B cell (primary cell): ENCODE results near the gene MARS1. TPM values are rescaled to one million over a fixed set of nuclear protein-coding genes. Genes with fewer than 3 reads are reported as not detected.

ENCODE experiments used
- ATAC-seq: fragments of 200-7000 bp; cut with Tn5 transposase; one replicate; pipeline ENCODE4 v1.10.0; 2021; ENCODE audit warnings: low read depth, mild to moderate bottlenecking, moderate number of reproducible peaks, moderate library complexity
- CTCF ChIA-PET: fragments of 350-600 bp; sonication (Branson Sonifier 250); formaldehyde crosslinking; loops from one replicate; lab custom pipeline; 2021; ENCODE audit warnings: antibody characterized with exemption, inconsistent platforms; lab: Charles Lee
- POLR2A ChIA-PET: fragments of 350-600 bp; sonication (Branson Sonifier 250); formaldehyde crosslinking; loops from one replicate; lab custom pipeline; 2021; ENCODE audit warnings: antibody characterized with exemption; lab: Charles Lee
- DNase-seq: peaks from one replicate; pipeline ENCODE4 v3.0.0; 2013
- H2AFZ ChIP-seq: 2 replicates; pipeline ENCODE4 v1.6.1; 2012; ENCODE audit warnings: mild to moderate bottlenecking, low read depth, low read length; ENCODE audit not compliant: insufficient read depth, poor library complexity, severe bottlenecking
- H3K27ac ChIP-seq, 2 donors: 1 replicate in 1 of 2; 2 replicates in 1 of 2; pipeline ENCODE4 v1.5.1; 2012 to 2013; ENCODE audit warnings: low read length in 2 of 2, mild to moderate bottlenecking in 2 of 2, moderate library complexity in 1 of 2
- H3K27me3 ChIP-seq, 4 experiments: fragments of 200-600 bp in 1 of 4; sonication (generic) in 1 of 4; replicated peaks in 1 of 4; 1 replicate in 2 of 4; 2 replicates in 2 of 4; pipeline versions ENCODE4 v1.6.1 to v1.7.0; 2013 to 2016; ENCODE audit warnings: low read length in 3 of 4, mild to moderate bottlenecking in 2 of 4, mixed read lengths in 1 of 4, moderate library complexity in 1 of 4; ENCODE audit not compliant: insufficient read depth in 4 of 4, control insufficient read depth in 3 of 4; ENCODE audit errors: control extremely low read depth in 1 of 4
- H3K36me3 ChIP-seq, 2 experiments: replicated peaks in 1 of 2; 1 replicate in 1 of 2; 2 replicates in 1 of 2; pipeline versions ENCODE4 v1.6.1 to v1.7.1; 2013; ENCODE audit warnings: low read length in 1 of 2; ENCODE audit not compliant: insufficient read depth in 2 of 2, control insufficient read depth in 1 of 2; ENCODE audit errors: control extremely low read depth in 1 of 2, extremely low read depth in 1 of 2
- H3K4me1 ChIP-seq, 2 donors: fragments of 200-600 bp in 1 of 2; sonication (generic) in 1 of 2; 1 replicate in 1 of 2; 2 replicates in 1 of 2; pipeline versions ENCODE4 v1.5.1 to v1.6.1; 2013 to 2017; ENCODE audit warnings: low read length in 2 of 2; ENCODE audit not compliant: control insufficient read depth in 2 of 2, insufficient read depth in 2 of 2
- H3K4me2 ChIP-seq: replicated peaks from 2 replicates; pipeline ENCODE3; 2012; ENCODE audit warnings: mild to moderate bottlenecking, low read depth, low read length; ENCODE audit not compliant: poor library complexity, severe bottlenecking
- H3K4me3 ChIP-seq, 5 experiments: fragments of 200-600 bp in 1 of 5; sonication (generic) in 1 of 5; 1 replicate in 3 of 5; 2 replicates in 2 of 5; pipeline versions ENCODE4 v1.5.1 to v1.7.0; 2011 to 2016; ENCODE audit warnings: low read length in 4 of 5, mild to moderate bottlenecking in 4 of 5, low read depth in 2 of 5, control low read depth in 1 of 5, moderate library complexity in 1 of 5; ENCODE audit not compliant: insufficient read depth in 1 of 5; ENCODE audit errors: control extremely low read depth in 1 of 5, extremely low read depth in 1 of 5
- H3K79me2 ChIP-seq: fragments of 200-600 bp; sonication (generic); one replicate; pipeline ENCODE4 v1.6.0; 2016; ENCODE audit warnings: low read length; ENCODE audit not compliant: control insufficient read depth, insufficient read depth
- H3K9ac ChIP-seq: fragments of 200-600 bp; sonication (generic); 2 replicates; pipeline ENCODE4 v1.6.1; 2017; ENCODE audit warnings: mild to moderate bottlenecking, low read length, moderate library complexity
- H3K9me3 ChIP-seq, 3 donors: one replicate each; pipeline versions ENCODE4 v1.6.1 to v1.7.1; 2013; ENCODE audit warnings: low read length in 2 of 3; ENCODE audit not compliant: control insufficient read depth in 2 of 3, insufficient read depth in 1 of 3; ENCODE audit errors: control extremely low read depth in 1 of 3
- H4K20me1 ChIP-seq: 2 replicates; pipeline ENCODE4 v1.6.0; 2012; ENCODE audit warnings: mild to moderate bottlenecking, low read length; ENCODE audit not compliant: insufficient read depth, control insufficient read depth, poor library complexity, severe bottlenecking
- H3K27ac Mint-ChIP-seq: one replicate; pipeline ENCODE4 v1.8.0; 2021; ENCODE audit warnings: mixed read lengths
- H3K27me3 Mint-ChIP-seq: one replicate; pipeline ENCODE4 v1.8.0; 2021; ENCODE audit warnings: mixed read lengths
- H3K4me1 Mint-ChIP-seq: one replicate; pipeline ENCODE4 v1.8.0; 2021; ENCODE audit warnings: mixed read lengths
- H3K4me3 Mint-ChIP-seq: one replicate; pipeline ENCODE4 v1.8.0; 2021; ENCODE audit warnings: mixed read lengths
- H3K9me3 Mint-ChIP-seq: one replicate; pipeline ENCODE4 v1.8.0; 2022; ENCODE audit warnings: mixed read lengths; ENCODE audit not compliant: insufficient read depth
- CTCF ChIP-seq: fragments of 200-600 bp; IDR thresholded peaks from one replicate; pipeline ENCODE4 v1.8.0; 2022; ENCODE audit warnings: antibody characterized with exemption, mild to moderate bottlenecking
- EZH2 ChIP-seq: IDR thresholded peaks from 2 replicates; pipeline ENCODE4 v1.6.1; 2012; ENCODE audit warnings: borderline replicate concordance, low read depth, mild to moderate bottlenecking, moderate library complexity, low read length; ENCODE audit not compliant: insufficient read depth, poor library complexity, severe bottlenecking
- WGBS: methylation state at CpG from one replicate; pipeline ENCODE4 v1.1.5; 2013; ENCODE audit warnings: missing lambda C conversion rate; ENCODE audit not compliant: insufficient coverage; 5-methylcytosine and 5-hydroxymethylcytosine counted together
- intact Hi-C: fragments of 100-400 bp; cut with micrococcal nuclease; formaldehyde crosslinking; loops from one replicate; pipeline ENCODE4 v1.10.0; 2022
- polyA plus RNA-seq: library from polyadenylated mRNA; depleted of rRNA; stranded (reverse); fragments of >200 nt; gene quantifications from 2 replicates; pipeline ENCODE4 v1.2.3, GENCODE V29; 2012
- total RNA-seq, 2 donors: library from RNA; stranded (reverse); fragments of 120-200 nt in 1 of 2; gene quantifications; 1 replicate in 1 of 2; 2 replicates in 1 of 2; pipeline versions ENCODE4 v1.2.3 to v1.2.4, GENCODE V29; 2013 to 2022

Gene MARS1
- total and polyA plus RNA-seq, 2 donors (not counting 1 experiment from before 2014, with no cell fraction given) = 158 to 193 TPM

GRCh38 chr12:57476162-57476992 is 11.5 kb upstream of the MARS1 start:
- H3K36me3 ChIP-seq = peaks cover 2 to 36% of the 10 kb centered on the region in 2 experiments
- H3K79me2 ChIP-seq = peaks cover 72% of the 10 kb centered on the region
- H3K9me3 ChIP-seq = no peaks in the 10 kb centered on the region
- WGBS = 2% methylated on average over 18 of the region's 29 CpGs
- peak overlapping the region; percentile 78 to 94 (median 85) for H3K4me3 ChIP-seq
- no peaks in the 10 kb centered on the region for H3K27me3 Mint-ChIP-seq
- ChIA-PET CTCF (interaction anchor here (0.9 to 10.4 kb wide), 9 partner anchors 10 to 168 kb away, joined by 3 to 166 read pairs (median 5); partner anchors contain the start of genes DDIT3, GLI1, INHBE and MARS1), POLR2A (interaction anchor here (0.5 to 5.3 kb wide), 8 partner anchors 10 to 724 kb away, joined by 3 to 39 read pairs (median 4); partner anchors contain the start of genes DDIT3 and PRIM1)
- H3K27ac ChIP-seq = peak overlapping the region; percentile 91 to 99
- H3K4me1 ChIP-seq = peaks cover 63 to 84% of the 10 kb centered on the region in 2 donors
- peak overlapping the region; percentile 99 for H3K4me3 Mint-ChIP-seq
- H3K4me2 ChIP-seq = peak overlapping the region; percentile 95
- H2AFZ ChIP-seq = peak overlapping the region; percentile 43
- ATAC-seq (peak; percentile 25), DNase-seq (peak; percentile 65)
- H4K20me1 ChIP-seq = peaks cover 23% of the 10 kb centered on the region
- H3K9me3 Mint-ChIP-seq = no peaks in the 10 kb centered on the region
- H3K9ac ChIP-seq = peak overlapping the region; percentile 88
- peak overlapping the region; percentile 98 for H3K27ac Mint-ChIP-seq
- H3K27me3 ChIP-seq = no peaks in the 10 kb centered on the region
- TF ChIP-seq EZH2 (no peak), CTCF (peak; percentile 87)
- intact Hi-C loops = loop anchor here (1.0 to 5.0 kb wide), 2 partner anchors 14 to 146 kb away; no protein-coding TSS in a partner anchor
- H3K4me1 Mint-ChIP-seq = peaks cover 81% of the 10 kb centered on the region
